ENCODE data around the gene RPS4Y1. TPM values are rescaled to one million over a fixed set of nuclear protein-coding genes. Genes with fewer than 3 reads are reported as not detected.

RPS4Y1 gene
- total RNA-seq, 1 experiment from 2014 or later: not detected

- Histone ChIP-seq H3F3A (ENCODE audit: insufficient read depth, low read depth) (no peaks in the 10 kb centered on the region), H3K79me2 (ENCODE audit: low read depth) (no peaks in the 10 kb centered on the region), H3K4me1 (replicated peaks; ENCODE audit: insufficient read depth) (no peaks in the 10 kb centered on the region), H3K9me2 (ENCODE audit: insufficient read depth) (no peaks in the 10 kb centered on the region), H3K4me3 (no peak overlapping the region), H3K27me3 (ENCODE audit: insufficient read depth, low read depth) (no peaks in the 10 kb centered on the region), H3K4me2 (no peak overlapping the region), H3K27ac (no peak overlapping the region), H3K36me3 (ENCODE audit: low read depth) (no peaks in the 10 kb centered on the region), H2AFZ (no peak overlapping the region), H3K9me3 (ENCODE audit: insufficient read depth, low read depth) (no peaks in the 10 kb centered on the region), H4K20me1 (ENCODE audit: insufficient read depth) (no peaks in the 10 kb centered on the region)
- ChIA-PET POLR2A (ENCODE audit: unreplicated experiment) (no interaction called here), CTCF (no interaction called here)
- DNase-seq: no peak
- TF ChIP-seq EZH2 (IDR thresholded peaks at IDR 0.05; ENCODE audit: low read depth) (no peak), CTCF (conservative IDR thresholded peaks at IDR 0.05) (no peak)
- intact Hi-C loops (cut with micrococcal nuclease; ENCODE audit: unreplicated experiment): no loop called here
- no TSS peak for BruUV-seq (replicated peaks)
These were observed 16.9 kb upstream of the RPS4Y1 start for GRCh38 chrY:2824471-2824870.

GRCh38 chrY:2828497-2828896 is 12.9 kb upstream of the RPS4Y1 start:
- H3K9me3 ChIP-seq (ENCODE audit: insufficient read depth, low read depth): no peaks in the 10 kb centered on the region
- no peak overlapping the region for H3K4me3 ChIP-seq
- H4K20me1 ChIP-seq (ENCODE audit: insufficient read depth): no peaks in the 10 kb centered on the region
- POLR2A ChIA-PET (ENCODE audit: unreplicated experiment): no interaction called here
- CTCF ChIA-PET: no interaction called here
- H3F3A ChIP-seq (ENCODE audit: insufficient read depth, low read depth): no peaks in the 10 kb centered on the region
- H3K27ac ChIP-seq: no peak overlapping the region
- H3K4me1 ChIP-seq (replicated peaks; ENCODE audit: insufficient read depth): no peaks in the 10 kb centered on the region
- no peaks in the 10 kb centered on the region for H3K9me2 ChIP-seq (ENCODE audit: insufficient read depth)
- no peak for TF ChIP-seq CTCF (conservative IDR thresholded peaks at IDR 0.05)
- no peak for TF ChIP-seq EZH2 (IDR thresholded peaks at IDR 0.05; ENCODE audit: low read depth)
- H2AFZ ChIP-seq: no peak overlapping the region
- no peak overlapping the region for H3K4me2 ChIP-seq
- intact Hi-C loops (cut with micrococcal nuclease; ENCODE audit: unreplicated experiment): no loop called here
- H3K36me3 ChIP-seq (ENCODE audit: low read depth): no peaks in the 10 kb centered on the region
- H3K79me2 ChIP-seq (ENCODE audit: low read depth): no peaks in the 10 kb centered on the region
- DNase-seq: no peak
- H3K27me3 ChIP-seq (ENCODE audit: insufficient read depth, low read depth): no peaks in the 10 kb centered on the region
- no TSS peak for BruUV-seq (replicated peaks)

- Histone ChIP-seq H3K79me2 (ENCODE audit: low read depth) (no peaks in the 10 kb centered on the region), H2AFZ (no peak overlapping the region), H3K4me2 (no peak overlapping the region), H4K20me1 (ENCODE audit: insufficient read depth) (no peaks in the 10 kb centered on the region), H3F3A (ENCODE audit: insufficient read depth, low read depth) (no peaks in the 10 kb centered on the region), H3K4me3 (no peak overlapping the region), H3K4me1 (replicated peaks; ENCODE audit: insufficient read depth) (no peaks in the 10 kb centered on the region), H3K9me3 (ENCODE audit: insufficient read depth, low read depth) (no peaks in the 10 kb centered on the region), H3K9me2 (ENCODE audit: insufficient read depth) (no peaks in the 10 kb centered on the region), H3K27me3 (ENCODE audit: insufficient read depth, low read depth) (no peaks in the 10 kb centered on the region), H3K27ac (no peak overlapping the region), H3K36me3 (ENCODE audit: low read depth) (no peaks in the 10 kb centered on the region)
- no peak for DNase-seq
- ChIA-PET POLR2A (ENCODE audit: unreplicated experiment) (no interaction called here), CTCF (no interaction called here)
- TF ChIP-seq CTCF (conservative IDR thresholded peaks at IDR 0.05) (no peak), EZH2 (IDR thresholded peaks at IDR 0.05; ENCODE audit: low read depth) (no peak)
- intact Hi-C loops (cut with micrococcal nuclease; ENCODE audit: unreplicated experiment): no loop called here
- no TSS peak for BruUV-seq (replicated peaks)
These were observed 6.2 kb upstream of the RPS4Y1 start for GRCh38 chrY:2835230-2835629.
